Hematopoietic multipotent progenitor cell (in vitro differentiated cells): ENCODE data around the gene UMOD. TPM values are rescaled to one million over a fixed set of nuclear protein-coding genes. Genes with fewer than 3 reads are reported as not detected.

ENCODE experiments used
- DNase-seq, 3 donors: peaks; one replicate each; pipeline ENCODE4 v3.0.0-alpha.2; 2011 to 2015; ENCODE audit warnings: low read depth in 2 of 3, low spot score in 2 of 3
- total RNA-seq: library from RNA; depleted of rRNA; stranded (reverse); fragments of >200 nt; gene quantifications from one replicate; pipeline ENCODE4 v1.2.3, GENCODE V29; 2012

UMOD gene
- total RNA-seq, result not detected

GRCh38 chr16:20352615-20353014, at the start of gene UMOD:
Gene UMOD (minus strand): TSS chr16:20352715. CDS start chr16:20350737, 1,978 bp downstream.
- DNase-seq, result no peak

GRCh38 chr16:20401475-20402016, 49.0 kb upstream of the UMOD start:
- DNase-seq, result no peak

GRCh38 chr16:20401066-20401465, 48.6 kb upstream of the UMOD start:
- no peak for DNase-seq

- no peak for DNase-seq
Observed at GRCh38 chr16:20399185-20399584, 46.7 kb upstream of the UMOD start.

GRCh38 chr16:20398603-20399002, 46.1 kb upstream of the UMOD start:
- no peak for DNase-seq

GRCh38 chr16:20397468-20398074, 45.1 kb upstream of the UMOD start:
- no peak for DNase-seq

- DNase-seq, result no peak
Observed at GRCh38 chr16:20396846-20397467, 44.4 kb upstream of the UMOD start.

- DNase-seq, result no peak
Observed at GRCh38 chr16:20395946-20396345, 43.4 kb upstream of the UMOD start.

- DNase-seq, result no peak
Observed at GRCh38 chr16:20393801-20394577, 41.5 kb upstream of the UMOD start.

GRCh38 chr16:20391045-20391444, 38.5 kb upstream of the UMOD start:
- DNase-seq, result no peak

- no peak for DNase-seq
Observed at GRCh38 chr16:20388854-20389253, 36.3 kb upstream of the UMOD start.

- DNase-seq, result no peak
Observed at GRCh38 chr16:20387978-20388377, 35.5 kb upstream of the UMOD start.

GRCh38 chr16:20385844-20386832, 33.6 kb upstream of the UMOD start:
- peak; percentile 18 to 54 (median 26) for DNase-seq

GRCh38 chr16:20383106-20384029, 30.9 kb upstream of the UMOD start:
- DNase-seq, result peak in 2 of 3 donors; percentile 40 to 66

- no peak for DNase-seq
Observed at GRCh38 chr16:20382202-20382948, 29.9 kb upstream of the UMOD start.

GRCh38 chr16:20380782-20381181, 28.3 kb upstream of the UMOD start:
- no peak for DNase-seq

- DNase-seq, result no peak
Observed at GRCh38 chr16:20377181-20377580, 24.7 kb upstream of the UMOD start.

GRCh38 chr16:20372701-20373100, 20.2 kb upstream of the UMOD start:
- no peak for DNase-seq
